ENCODE results near the gene MCC. TPM values are rescaled to one million over a fixed set of nuclear protein-coding genes. Genes with fewer than 3 reads are reported as not detected.

MCC gene
- total RNA-seq, 1 donor from 2014 or later = 26.9 TPM

DNA sequence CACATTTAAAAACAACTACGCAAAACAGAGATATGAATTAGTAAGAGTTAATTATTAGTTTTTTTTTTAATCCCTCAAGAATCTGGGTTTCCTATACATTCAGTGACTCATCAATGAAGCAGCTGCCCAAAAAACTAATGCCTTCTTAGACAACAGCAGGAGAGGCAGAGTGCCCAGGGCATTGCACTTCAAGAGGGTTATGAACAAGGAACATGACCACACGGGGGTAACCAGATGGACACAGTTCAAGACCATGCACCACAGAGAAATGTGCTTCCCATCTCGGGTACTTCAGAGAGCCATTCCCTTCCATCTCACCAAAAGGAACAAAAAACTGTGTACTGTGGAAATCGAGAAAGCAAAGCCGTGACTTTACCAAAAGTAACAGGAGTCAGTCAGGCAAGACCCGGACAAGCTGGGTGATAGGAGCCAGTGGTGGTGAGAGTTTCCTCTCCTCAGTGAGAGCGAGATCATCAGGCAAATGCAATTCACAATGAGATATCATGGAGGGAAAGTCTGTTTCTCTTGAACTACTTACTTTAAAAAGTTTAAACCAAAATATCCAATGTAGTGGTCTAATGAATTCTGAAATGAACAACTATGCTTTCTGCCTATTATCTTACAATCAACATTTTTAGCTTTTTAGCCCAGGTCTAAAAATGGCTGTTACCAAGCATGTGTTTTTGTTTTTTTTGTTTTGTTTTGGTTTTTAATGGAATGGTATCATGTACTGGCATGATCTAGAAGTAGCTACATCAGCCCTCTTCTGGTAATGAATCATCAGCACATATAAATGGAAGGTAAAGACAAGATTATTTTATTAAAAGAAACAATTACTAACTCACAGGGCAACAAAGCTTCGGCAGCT is 245.5 kb downstream of the MCC start:
- Histone ChIP-seq H3K79me2 (ENCODE audit: insufficient read depth, low read length) (peaks cover 15% of the 10 kb centered on the region), H4K20me1 (ENCODE audit: insufficient read depth, low read length) (peaks cover 11% of the 10 kb centered on the region), H3K9me3 (ENCODE audit: insufficient read depth, low read depth, low read length) (no peaks in the 10 kb centered on the region), H2AFZ (ENCODE audit: low read depth, low read length) (no peak overlapping the region), H3K9ac (ENCODE audit: low read length) (no peak overlapping the region), H3K36me3 (ENCODE audit: insufficient read depth, low read length) (no peaks in the 10 kb centered on the region), H3K4me2 (ENCODE audit: low read length) (no peak overlapping the region), H3K27ac (ENCODE audit: low read depth, low read length) (no peak overlapping the region), H3K27me3 (ENCODE audit: insufficient read depth, low read length) (no peaks in the 10 kb centered on the region), H3K4me1 (ENCODE audit: insufficient read depth, low read length) (no peaks in the 10 kb centered on the region), H3K4me3 (ENCODE audit: insufficient read depth, low read depth, low read length) (no peak overlapping the region)
- H3K27ac Mint-ChIP-seq (ENCODE audit: unreplicated experiment) = no peak overlapping the region
- H3K9me3 Mint-ChIP-seq (ENCODE audit: unreplicated experiment) = peaks cover 18% of the 10 kb centered on the region
- H3K36me3 Mint-ChIP-seq (ENCODE audit: low read depth, unreplicated experiment) = peaks cover 15% of the 10 kb centered on the region
- H3K27me3 Mint-ChIP-seq (ENCODE audit: low read depth, unreplicated experiment) = no peaks in the 10 kb centered on the region
- FAIRE-seq (no peak), DNase-seq (ENCODE audit: low read depth) (no peak)
- H3K4me3 Mint-ChIP-seq (ENCODE audit: unreplicated experiment) = peak overlapping the region; percentile 4
- TF ChIP-seq EZH2 (IDR thresholded peaks at IDR 0.05; ENCODE audit: insufficient read depth, low read length) = no peak
- TF ChIP-seq, protein P1, sequence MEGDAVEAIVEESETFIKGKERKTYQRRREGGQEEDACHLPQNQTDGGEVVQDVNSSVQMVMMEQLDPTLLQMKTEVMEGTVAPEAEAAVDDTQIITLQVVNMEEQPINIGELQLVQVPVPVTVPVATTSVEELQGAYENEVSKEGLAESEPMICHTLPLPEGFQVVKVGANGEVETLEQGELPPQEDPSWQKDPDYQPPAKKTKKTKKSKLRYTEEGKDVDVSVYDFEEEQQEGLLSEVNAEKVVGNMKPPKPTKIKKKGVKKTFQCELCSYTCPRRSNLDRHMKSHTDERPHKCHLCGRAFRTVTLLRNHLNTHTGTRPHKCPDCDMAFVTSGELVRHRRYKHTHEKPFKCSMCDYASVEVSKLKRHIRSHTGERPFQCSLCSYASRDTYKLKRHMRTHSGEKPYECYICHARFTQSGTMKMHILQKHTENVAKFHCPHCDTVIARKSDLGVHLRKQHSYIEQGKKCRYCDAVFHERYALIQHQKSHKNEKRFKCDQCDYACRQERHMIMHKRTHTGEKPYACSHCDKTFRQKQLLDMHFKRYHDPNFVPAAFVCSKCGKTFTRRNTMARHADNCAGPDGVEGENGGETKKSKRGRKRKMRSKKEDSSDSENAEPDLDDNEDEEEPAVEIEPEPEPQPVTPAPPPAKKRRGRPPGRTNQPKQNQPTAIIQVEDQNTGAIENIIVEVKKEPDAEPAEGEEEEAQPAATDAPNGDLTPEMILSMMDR (IDR thresholded peaks at IDR 0.05; ENCODE audit: insufficient read depth, low read depth, low read length) = no peak
- H3K4me1 Mint-ChIP-seq (ENCODE audit: low read depth, unreplicated experiment) = peaks cover 23% of the 10 kb centered on the region

- peaks cover 22% of the 10 kb centered on the region for H3K4me1 Mint-ChIP-seq (ENCODE audit: low read depth, unreplicated experiment)
- Histone ChIP-seq H2AFZ (ENCODE audit: low read depth, low read length) (no peak overlapping the region), H3K4me1 (ENCODE audit: insufficient read depth, low read length) (no peaks in the 10 kb centered on the region), H3K4me3 (ENCODE audit: insufficient read depth, low read depth, low read length) (no peak overlapping the region), H3K4me2 (ENCODE audit: low read length) (no peak overlapping the region), H3K36me3 (ENCODE audit: insufficient read depth, low read length) (no peaks in the 10 kb centered on the region), H3K27me3 (ENCODE audit: insufficient read depth, low read length) (no peaks in the 10 kb centered on the region), H3K27ac (ENCODE audit: low read depth, low read length) (no peak overlapping the region), H4K20me1 (ENCODE audit: insufficient read depth, low read length) (peaks cover 8% of the 10 kb centered on the region), H3K9ac (ENCODE audit: low read length) (no peak overlapping the region), H3K9me3 (ENCODE audit: insufficient read depth, low read depth, low read length) (no peaks in the 10 kb centered on the region), H3K79me2 (ENCODE audit: insufficient read depth, low read length) (peaks cover 15% of the 10 kb centered on the region)
- H3K4me3 Mint-ChIP-seq (ENCODE audit: unreplicated experiment) = no peak overlapping the region
- TF ChIP-seq, protein P1 (IDR thresholded peaks at IDR 0.05; ENCODE audit: insufficient read depth, low read depth, low read length) = no peak
- TF ChIP-seq EZH2 (IDR thresholded peaks at IDR 0.05; ENCODE audit: insufficient read depth, low read length) = no peak
- H3K27me3 Mint-ChIP-seq (ENCODE audit: low read depth, unreplicated experiment) = no peaks in the 10 kb centered on the region
- DNase-seq (ENCODE audit: low read depth) = no peak
- no peak overlapping the region for H3K27ac Mint-ChIP-seq (ENCODE audit: unreplicated experiment)
- H3K9me3 Mint-ChIP-seq (ENCODE audit: unreplicated experiment) = peaks cover 12% of the 10 kb centered on the region
- no peak for FAIRE-seq
- peaks cover 12% of the 10 kb centered on the region for H3K36me3 Mint-ChIP-seq (ENCODE audit: low read depth, unreplicated experiment)
These were observed 247.1 kb downstream of the MCC start for GRCh38 chr5:113240951-113241726.
